GM18507 (cell line): ENCODE data around the gene DPYSL3.

Experiments
- DNase-seq: peaks from one replicate; pipeline ENCODE4 v3.0.0; 2011; ENCODE audit warnings: low read depth; ENCODE audit not compliant: insufficient read length; ENCODE audit errors: extremely low spot score
- FAIRE-seq: peaks from 2 replicates; lab custom pipeline; 2011; peaks lifted over from hg19 to GRCh38; lab: Jason Lieb, UNC

The DPYSL3 gene

GRCh38 chr5:147481874-147482705, 27.8 kb downstream of the DPYSL3 start:
- FAIRE-seq: no peak
- DNase-seq: no peak

- no peak for DNase-seq
- no peak for FAIRE-seq
These were observed 28.5 kb downstream of the DPYSL3 start for GRCh38 chr5:147481376-147481775.

GRCh38 chr5:147479949-147480348, 29.9 kb downstream of the DPYSL3 start:
- FAIRE-seq (no peak), DNase-seq (no peak)

GRCh38 chr5:147479444-147479843, 30.4 kb downstream of the DPYSL3 start:
- FAIRE-seq (no peak), DNase-seq (no peak)

GRCh38 chr5:147474140-147474539, 35.7 kb downstream of the DPYSL3 start:
- DNase-seq: no peak

GRCh38 chr5:147472664-147473475, 37.0 kb downstream of the DPYSL3 start:
- FAIRE-seq: no peak

More at GRCh38 chr5:147474140-147474539, 35.7 kb downstream of the DPYSL3 start:
- no peak for FAIRE-seq

GRCh38 chr5:147467973-147468508, 41.8 kb downstream of the DPYSL3 start:
- DNase-seq (no peak), FAIRE-seq (no peak)

More at GRCh38 chr5:147472664-147473475, 37.0 kb downstream of the DPYSL3 start:
- DNase-seq: no peak

GRCh38 chr5:147466360-147466980, 43.4 kb downstream of the DPYSL3 start:
- DNase-seq: no peak
- no peak for FAIRE-seq

GRCh38 chr5:147465747-147466146, 44.1 kb downstream of the DPYSL3 start:
- FAIRE-seq (no peak), DNase-seq (no peak)

GRCh38 chr5:147464211-147464610, 45.7 kb downstream of the DPYSL3 start:
- DNase-seq: no peak

GRCh38 chr5:147461915-147462314, 48.0 kb downstream of the DPYSL3 start:
- no peak for DNase-seq

More at GRCh38 chr5:147464211-147464610, 45.7 kb downstream of the DPYSL3 start:
- FAIRE-seq: no peak

GRCh38 chr5:147460380-147460779, 49.5 kb downstream of the DPYSL3 start:
- FAIRE-seq: no peak
- DNase-seq: no peak

More at GRCh38 chr5:147461915-147462314, 48.0 kb downstream of the DPYSL3 start:
- FAIRE-seq: no peak

GRCh38 chr5:147458581-147458980, 51.3 kb downstream of the DPYSL3 start:
- FAIRE-seq: no peak
- no peak for DNase-seq

GRCh38 chr5:147455822-147456450, 53.9 kb downstream of the DPYSL3 start:
- FAIRE-seq: no peak
- no peak for DNase-seq

GRCh38 chr5:147454996-147455677, 54.7 kb downstream of the DPYSL3 start:
- DNase-seq (no peak), FAIRE-seq (no peak)

GRCh38 chr5:147453875-147454814, 55.7 kb downstream of the DPYSL3 start:
- FAIRE-seq: peak; percentile 18
- DNase-seq: peak; percentile 62

GRCh38 chr5:147452165-147452811, 57.6 kb downstream of the DPYSL3 start:
- DNase-seq (no peak), FAIRE-seq (no peak)
